C4-2B (cell line): ENCODE data around the gene S100B.
A peak's percentile ranks its signal among the peaks of the same experiment; 100 is the strongest.

ENCODE experiments used
- H3K27ac ChIP-seq: fragments of 450-650 bp; 2 replicates; pipeline ENCODE4 v1.5.1; 2017
- ZFX ChIP-seq: fragments of 450-650 bp; IDR thresholded peaks from 2 replicates; pipeline ENCODE4 v1.6.1; 2017
- TF ChIP-seq, protein P1 (sequence below): fragments of 450-650 bp; conservative IDR thresholded peaks from 2 replicates; pipeline ENCODE4 v1.5.1; 2017; ENCODE audit warnings: mild to moderate bottlenecking

The S100B gene

DNA sequence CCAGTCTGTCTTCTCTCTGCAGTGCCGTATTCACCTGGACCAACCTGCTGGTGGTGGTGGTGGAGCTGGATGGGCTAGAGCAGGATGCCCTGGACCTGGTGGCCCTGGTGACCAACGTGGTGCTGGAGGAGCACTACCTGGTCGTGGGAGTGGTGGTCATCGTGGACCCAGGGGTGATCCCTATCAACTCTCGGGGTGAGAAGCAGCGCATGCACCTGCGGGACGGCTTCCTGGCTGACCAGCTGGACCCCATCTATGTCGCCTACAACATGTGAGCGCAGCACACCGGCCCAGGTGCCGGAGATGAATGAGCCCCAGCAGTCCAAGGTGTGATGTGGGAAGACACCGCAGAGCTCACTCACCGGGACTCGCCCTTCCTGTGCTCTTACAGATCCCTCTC lies 37.5 kb downstream of the S100B start:
- TF ChIP-seq, protein P1, sequence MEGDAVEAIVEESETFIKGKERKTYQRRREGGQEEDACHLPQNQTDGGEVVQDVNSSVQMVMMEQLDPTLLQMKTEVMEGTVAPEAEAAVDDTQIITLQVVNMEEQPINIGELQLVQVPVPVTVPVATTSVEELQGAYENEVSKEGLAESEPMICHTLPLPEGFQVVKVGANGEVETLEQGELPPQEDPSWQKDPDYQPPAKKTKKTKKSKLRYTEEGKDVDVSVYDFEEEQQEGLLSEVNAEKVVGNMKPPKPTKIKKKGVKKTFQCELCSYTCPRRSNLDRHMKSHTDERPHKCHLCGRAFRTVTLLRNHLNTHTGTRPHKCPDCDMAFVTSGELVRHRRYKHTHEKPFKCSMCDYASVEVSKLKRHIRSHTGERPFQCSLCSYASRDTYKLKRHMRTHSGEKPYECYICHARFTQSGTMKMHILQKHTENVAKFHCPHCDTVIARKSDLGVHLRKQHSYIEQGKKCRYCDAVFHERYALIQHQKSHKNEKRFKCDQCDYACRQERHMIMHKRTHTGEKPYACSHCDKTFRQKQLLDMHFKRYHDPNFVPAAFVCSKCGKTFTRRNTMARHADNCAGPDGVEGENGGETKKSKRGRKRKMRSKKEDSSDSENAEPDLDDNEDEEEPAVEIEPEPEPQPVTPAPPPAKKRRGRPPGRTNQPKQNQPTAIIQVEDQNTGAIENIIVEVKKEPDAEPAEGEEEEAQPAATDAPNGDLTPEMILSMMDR: no peak
- no peak for TF ChIP-seq ZFX
- no peak overlapping the region; the same call in 1 of the 2 replicates for H3K27ac ChIP-seq

DNA sequence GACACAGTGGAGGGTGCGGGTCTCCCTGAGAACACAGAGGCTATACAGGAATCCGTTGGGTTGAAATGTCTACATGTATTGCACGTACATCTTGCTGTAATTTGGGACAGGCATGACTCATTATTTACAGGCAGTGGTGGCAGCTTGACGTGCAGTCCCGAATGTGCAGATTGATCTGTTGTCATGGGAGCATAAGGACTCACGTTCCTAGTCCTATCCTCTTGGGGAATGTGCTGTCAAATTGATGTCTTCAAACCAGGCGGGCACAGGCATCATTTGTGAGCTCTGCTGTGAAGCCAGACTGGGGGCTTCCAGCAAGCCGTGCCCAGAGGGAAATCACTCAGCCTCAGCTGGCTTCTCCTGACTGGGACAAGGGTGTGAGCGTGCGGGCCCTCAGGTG lies 40.5 kb downstream of the S100B start:
- no peak for TF ChIP-seq ZFX
- TF ChIP-seq, protein P1: no peak
- peak overlapping the region; percentile 8; the same call in 1 of the 2 replicates for H3K27ac ChIP-seq

DNA sequence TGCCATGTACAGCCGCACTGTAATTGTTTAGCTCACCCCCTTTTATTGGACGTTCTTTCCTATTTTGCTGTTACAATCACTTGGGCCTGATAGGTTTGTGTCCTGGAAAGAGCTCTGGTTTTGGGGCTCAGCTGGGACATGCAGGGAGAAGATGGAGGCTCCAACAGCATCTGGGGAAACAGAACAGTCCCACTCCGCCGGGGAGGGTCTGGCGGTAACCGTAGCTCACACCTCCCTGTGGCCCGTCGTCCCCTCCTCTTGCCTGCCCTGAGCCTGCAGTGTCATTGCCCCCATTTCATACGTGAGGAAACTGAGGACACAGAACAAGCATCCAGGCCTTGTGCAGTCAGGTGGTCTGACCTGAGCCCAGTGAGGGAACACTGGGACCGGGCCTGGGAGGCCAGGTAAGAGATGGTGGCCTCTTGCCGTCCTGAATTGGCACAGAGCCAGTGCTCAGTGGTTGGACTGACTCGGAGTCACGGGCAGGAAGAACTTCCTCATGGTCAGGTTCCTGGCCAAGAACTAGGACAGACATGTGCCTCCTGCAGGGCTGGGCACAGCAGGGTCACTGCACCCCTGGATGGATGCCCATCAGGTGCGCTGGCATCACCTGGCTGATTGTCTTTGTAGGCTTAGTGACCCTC lies 41.8 kb downstream of the S100B start:
- TF ChIP-seq ZFX: no peak
- TF ChIP-seq, protein P1: no peak
- peak overlapping the region; percentile 8 for H3K27ac ChIP-seq

DNA sequence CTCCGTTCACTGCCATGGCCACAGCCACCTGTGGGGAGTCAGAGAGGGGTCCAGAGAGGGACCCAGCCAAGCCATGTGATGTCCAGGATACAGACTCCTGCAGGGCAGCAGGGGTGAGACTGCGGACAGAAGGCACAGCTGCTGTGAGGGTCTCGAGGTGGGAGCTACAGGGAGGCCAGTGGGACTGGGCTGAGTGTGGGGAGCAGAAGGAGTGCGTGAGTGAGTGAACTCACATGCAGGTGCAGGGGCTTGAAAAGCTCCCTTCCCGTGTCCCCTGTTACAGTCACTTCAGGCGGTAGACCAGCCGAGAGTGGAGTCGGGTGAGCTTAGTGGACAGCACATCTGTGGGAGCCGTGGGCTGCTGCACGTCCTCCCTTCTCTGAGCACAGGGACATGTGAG lies 42.4 kb downstream of the S100B start:
- H3K27ac ChIP-seq: peak overlapping the region; percentile 8; the same call in 1 of the 2 replicates
- TF ChIP-seq ZFX: no peak
- TF ChIP-seq, protein P1: no peak

DNA sequence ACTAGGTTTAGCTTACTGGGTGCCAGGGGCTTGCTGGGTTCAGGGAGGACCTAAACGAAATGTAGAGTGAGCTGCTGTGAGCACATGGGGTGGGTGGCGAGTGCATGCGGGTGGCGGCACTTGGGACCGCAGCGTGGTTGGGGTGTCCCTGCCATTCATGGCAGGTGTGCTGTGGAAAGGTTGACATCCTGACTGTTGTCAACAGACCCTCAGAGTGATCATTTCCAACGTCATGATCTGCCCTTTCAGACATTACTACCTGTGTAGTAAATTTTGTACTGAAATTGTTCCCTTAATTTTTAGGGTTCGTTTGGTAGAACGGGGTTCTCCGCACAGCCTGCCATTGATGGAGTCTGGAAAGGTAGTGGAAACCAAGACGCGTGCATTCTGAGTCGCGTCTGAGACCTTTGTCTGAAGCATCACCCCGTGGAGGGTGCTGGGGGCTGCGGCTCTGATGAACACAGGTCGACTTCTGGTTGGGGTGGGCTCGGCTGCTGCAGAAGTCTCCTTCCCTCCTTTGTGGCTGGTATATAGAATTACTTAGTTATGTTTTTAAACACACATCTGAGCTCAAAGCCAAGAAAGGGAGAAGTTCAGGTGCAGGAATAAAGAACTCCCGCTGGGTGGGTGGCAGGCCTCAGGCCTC lies 43.3 kb downstream of the S100B start:
- no peak for TF ChIP-seq ZFX
- TF ChIP-seq, protein P1: no peak

DNA sequence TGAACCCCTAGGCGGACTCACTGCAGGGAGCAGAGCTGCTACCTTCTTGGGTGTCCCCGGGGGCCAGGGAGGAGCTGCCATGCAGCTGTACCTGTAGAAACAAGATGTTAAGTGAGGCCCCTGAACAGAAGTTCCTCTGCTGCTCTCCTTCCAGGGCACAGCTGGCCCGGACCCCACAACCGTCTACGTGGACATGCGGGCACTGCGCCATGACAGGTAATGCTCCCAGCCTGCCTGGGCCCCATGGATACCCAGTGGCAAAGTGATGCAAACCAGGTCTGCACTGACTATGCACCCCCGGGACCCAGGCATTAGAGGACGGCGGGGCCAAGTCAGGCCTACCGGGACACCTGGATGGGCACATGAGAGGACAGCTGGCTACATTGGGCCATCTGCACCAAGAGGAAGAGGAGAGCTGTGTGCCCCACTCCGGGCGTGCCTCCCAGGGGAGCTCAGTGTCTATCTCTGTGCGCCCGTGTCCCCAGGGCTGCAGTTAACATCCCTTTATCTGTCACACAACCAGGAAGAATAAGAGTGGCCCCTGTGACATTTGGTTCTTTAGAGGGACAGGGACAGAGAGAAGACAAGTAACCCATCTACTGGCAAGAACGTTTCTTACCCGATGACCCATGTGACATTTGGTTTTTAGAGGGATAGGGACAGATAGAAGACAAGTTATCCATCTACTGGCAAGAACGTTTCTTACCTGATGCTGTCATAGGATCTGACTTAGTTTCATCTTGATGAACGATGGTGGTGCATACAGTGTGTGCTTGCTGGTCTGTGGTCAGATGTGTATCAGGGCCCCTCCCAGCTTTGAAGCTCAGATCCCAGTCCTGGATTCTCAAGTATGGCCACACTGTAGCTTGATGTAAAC lies 44.1 kb downstream of the S100B start:
- TF ChIP-seq, protein P1: no peak
- no peak for TF ChIP-seq ZFX
- no peak overlapping the region for H3K27ac ChIP-seq

More for the DNA sequence above, 43.3 kb downstream of the S100B start:
- H3K27ac ChIP-seq: no peak overlapping the region
